HCT116 (cell line): ENCODE measurements around the gene PDSS1. TPM values are rescaled to one million over a fixed set of nuclear protein-coding genes. Genes with fewer than 3 reads are reported as not detected.

Experiments used
- ATAC-seq: fragments of 200-7000 bp; cut with Tn5 transposase; 2 replicates; pipeline ENCODE4 v1.9.1; 2020; ENCODE audit warnings: mild to moderate bottlenecking, moderate library complexity
- BruUV-seq: library from RNA; stranded (reverse); fragments of 400-500 nt; replicated peaks from 2 replicates; lab custom pipeline; 2021; lab: Mats Ljungman, UMichigan
- CTCF ChIA-PET: fragments of 300-600 bp; sonication (Branson Sonifier 250); formaldehyde crosslinking; loops from one replicate; lab custom pipeline; 2021; ENCODE audit warnings: antibody characterized with exemption; lab: Charles Lee
- POLR2A ChIA-PET: fragments of 300-600, 350-600 bp; sonication (Branson Sonifier 250); formaldehyde crosslinking; loops from one replicate; lab custom pipeline; 2021; ENCODE audit warnings: antibody characterized with exemption; lab: Charles Lee
- RAD21 ChIA-PET, 2 experiments: fragments of 300-600 bp; sonication (Branson Sonifier 250); formaldehyde crosslinking; loops; one replicate each; lab custom pipeline; 2023; ENCODE audit warnings: low total read pairs in 2 of 2; ENCODE audit not compliant: uncharacterized antibody in 2 of 2, unreplicated experiment in 2 of 2, low non-redundant PET in 1 of 2; lab: Charles Lee
- DNase-seq: peaks from one replicate; pipeline ENCODE4 v3.0.0-alpha.2; 2010; ENCODE audit warnings: low read depth, low spot score
- H2AFZ ChIP-seq: fragments of 200-600 bp; shearing (Covaris generic), sonication (generic); 2 replicates; pipeline ENCODE4 v1.6.1; 2017; ENCODE audit warnings: low read depth, mixed run types, mixed read lengths, antibody characterized with exemption, low read length; ENCODE audit not compliant: poor library complexity, severe bottlenecking
- H3K27ac ChIP-seq: 2 replicates; pipeline ENCODE4 v1.5.1; 2012; ENCODE audit warnings: low read depth, low read length
- H3K27me3 ChIP-seq: fragments of 200-600 bp; sonication (generic); 2 replicates; pipeline ENCODE4 v1.6.1; 2016; ENCODE audit warnings: mixed run types, low read length, mixed read lengths; ENCODE audit not compliant: insufficient read depth
- H3K36me3 ChIP-seq, 2 experiments: fragments of 200-500 bp in 1 of 2; fragments of 200-600 bp in 1 of 2; sonication (Bioruptor generic) in 1 of 2; sonication (generic) in 1 of 2; 2 replicates each; pipeline versions ENCODE4 v1.5.1 to v1.6.1; 2014 to 2016; ENCODE audit warnings: low read length in 2 of 2, inconsistent platforms in 1 of 2, mixed read lengths in 1 of 2, mixed run types in 1 of 2; ENCODE audit not compliant: insufficient read depth in 2 of 2, control insufficient read depth in 1 of 2
- H3K4me1 ChIP-seq, 2 experiments: fragments of 200-600 bp in 1 of 2; sonication (generic) in 1 of 2; 2 replicates each; pipeline versions ENCODE4 v1.5.1 to v1.6.1; 2012 to 2017; ENCODE audit warnings: low read length in 2 of 2, inconsistent platforms in 1 of 2, mild to moderate bottlenecking in 1 of 2, mixed read lengths in 1 of 2, mixed run types in 1 of 2, moderate library complexity in 1 of 2; ENCODE audit not compliant: insufficient read depth in 2 of 2, control insufficient read depth in 1 of 2
- H3K4me2 ChIP-seq: fragments of 200-600 bp; sonication (generic); 2 replicates; pipeline ENCODE4 v1.6.1; 2017; ENCODE audit warnings: mixed run types, low read length, mixed read lengths
- H3K4me3 ChIP-seq, 2 experiments: fragments of 200-600 bp in 1 of 2; sonication (generic) in 1 of 2; replicated peaks in 1 of 2; 2 replicates each; pipeline ENCODE4 v1.5.1; 2011 to 2016; ENCODE audit warnings: low read length in 2 of 2, control low read depth in 1 of 2, low read depth in 1 of 2, mild to moderate bottlenecking in 1 of 2, mixed read lengths in 1 of 2, mixed run types in 1 of 2
- H3K79me2 ChIP-seq: fragments of 200-600 bp; sonication (generic); 2 replicates; pipeline ENCODE4 v1.6.1; 2017; ENCODE audit warnings: mild to moderate bottlenecking, mixed run types, low read length, moderate library complexity, mixed read lengths; ENCODE audit not compliant: insufficient read depth
- H3K9ac ChIP-seq: fragments of 200-600 bp; sonication (generic); 2 replicates; pipeline ENCODE4 v1.6.1; 2016; ENCODE audit warnings: low read length, mixed read lengths
- H3K9me2 ChIP-seq: fragments of 200-600 bp; sonication (generic), shearing (Covaris generic); 2 replicates; pipeline ENCODE4 v1.6.1; 2017; ENCODE audit warnings: mixed run types, mild to moderate bottlenecking, moderate library complexity; ENCODE audit not compliant: insufficient read depth
- H3K9me3 ChIP-seq, 2 experiments: fragments of 200-500 bp in 1 of 2; fragments of 200-600 bp in 1 of 2; sonication (Bioruptor generic) in 1 of 2; sonication (generic) in 1 of 2; 2 replicates each; pipeline ENCODE4 v1.6.1; 2014 to 2017; ENCODE audit warnings: low read length in 2 of 2, mixed read lengths in 2 of 2, inconsistent platforms in 1 of 2, low read depth in 1 of 2, mild to moderate bottlenecking in 1 of 2, mixed run types in 1 of 2, moderate library complexity in 1 of 2; ENCODE audit not compliant: control insufficient read depth in 1 of 2, insufficient read depth in 1 of 2
- H4K20me1 ChIP-seq: fragments of 200-600 bp; sonication (generic), shearing (Covaris generic); 2 replicates; pipeline ENCODE4 v1.6.1; 2017; ENCODE audit warnings: mixed run types, mild to moderate bottlenecking, moderate library complexity; ENCODE audit not compliant: insufficient read depth
- ATF3 ChIP-seq: IDR thresholded peaks from 2 replicates; pipeline ENCODE4 v1.6.1; 2012
- CTCF ChIP-seq, 3 experiments: fragments of 200-600 bp in 1 of 3; sonication (generic) in 1 of 3; IDR thresholded peaks in 2 of 3; conservative IDR thresholded peaks in 1 of 3; 2 replicates each; pipeline ENCODE4 v1.5.1; 2012 to 2017; ENCODE audit warnings: low read depth in 2 of 3, low read length in 2 of 3, antibody characterized with exemption in 1 of 3, borderline replicate concordance in 1 of 3, control low read depth in 1 of 3, mild to moderate bottlenecking in 1 of 3, mixed read lengths in 1 of 3, mixed run types in 1 of 3, moderate library complexity in 1 of 3; ENCODE audit not compliant: insufficient read depth in 1 of 3
- EZH2 ChIP-seq: fragments of 200-600 bp; sonication (generic); IDR thresholded peaks from 2 replicates; pipeline ENCODE4 v1.6.1; 2017; ENCODE audit warnings: antibody characterized with exemption, mixed run types
- RAD21 ChIP-seq: IDR thresholded peaks from 2 replicates; pipeline ENCODE4 v1.6.1; 2012; ENCODE audit warnings: low read depth, mild to moderate bottlenecking
- SIN3A ChIP-seq: IDR thresholded peaks from 2 replicates; pipeline ENCODE4 v1.6.1; 2012; ENCODE audit warnings: low read depth
- ZBTB33 ChIP-seq: IDR thresholded peaks from 2 replicates; pipeline ENCODE4 v1.6.1; 2011; ENCODE audit warnings: mild to moderate bottlenecking, low read length, moderate library complexity; ENCODE audit not compliant: insufficient replicate concordance; ENCODE audit errors: extremely low read depth
- ZFX ChIP-seq: fragments of 450-650 bp; IDR thresholded peaks from 2 replicates; pipeline ENCODE4 v1.6.1; 2017
- intact Hi-C: fragments of 100-400 bp; cut with micrococcal nuclease; formaldehyde crosslinking; loops from 2 replicates; pipeline ENCODE4 v1.10.0; 2022
- total RNA-seq: library from RNA; stranded (reverse); gene quantifications from one replicate; pipeline ENCODE4 v1.2.1, GENCODE V29; 2021; ENCODE audit not compliant: unreplicated experiment
- TF ChIP-seq, protein P1 (sequence below): IDR thresholded peaks from 2 replicates; pipeline ENCODE4 v1.6.1; 2012; ENCODE audit warnings: low read depth

The PDSS1 gene
- total RNA-seq, 1 experiment from 2014 or later, result 23.5 TPM

DNA sequence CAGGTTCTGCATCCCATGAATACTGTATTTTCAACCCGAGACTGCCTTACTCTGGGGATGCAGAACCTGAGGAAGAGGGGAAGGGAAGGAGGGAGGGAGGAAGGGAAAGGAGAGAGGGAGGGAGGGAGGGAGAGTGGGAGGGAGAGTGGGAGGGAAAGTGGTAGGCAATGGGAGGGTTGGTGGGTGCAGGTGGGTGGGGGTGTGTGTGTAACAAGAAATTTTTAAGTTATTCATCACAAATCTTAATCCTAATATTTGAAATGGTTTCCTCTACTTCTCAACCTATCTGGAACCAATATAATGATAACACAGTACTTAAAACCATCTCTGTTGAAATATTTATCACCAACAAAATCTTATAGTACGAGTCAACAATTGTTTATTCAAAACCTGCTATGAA, 68.0 kb downstream of the PDSS1 start:
- Histone ChIP-seq H3K9me2 (no peaks in the 10 kb centered on the region), H3K4me3 (no peak overlapping the region), H2AFZ (no peak overlapping the region), H3K9me3 (no peaks in the 10 kb centered on the region), H3K4me2 (no peak overlapping the region), H3K27ac (no peak overlapping the region), H3K79me2 (no peaks in the 10 kb centered on the region), H3K9ac (no peak overlapping the region), H3K27me3 (no peaks in the 10 kb centered on the region), H3K36me3 (no peaks in the 10 kb centered on the region), H4K20me1 (no peaks in the 10 kb centered on the region), H3K4me1 (no peaks in the 10 kb centered on the region)
- POLR2A ChIA-PET, result no interaction called here
- TF ChIP-seq ZFX (no peak), EZH2 (no peak), SIN3A (no peak), CTCF (IDR thresholded peaks at IDR 0.05 in 2 of 3, conservative IDR thresholded peaks at IDR 0.05 in 1 of 3; ENCODE audit: borderline replicate concordance in 1 of 3, insufficient read depth in 1 of 3, low read depth in 2 of 3, low read length in 2 of 3) (no peak), RAD21 (no peak), ATF3 (no peak), ZBTB33 (no peak)
- TF ChIP-seq, protein P1, sequence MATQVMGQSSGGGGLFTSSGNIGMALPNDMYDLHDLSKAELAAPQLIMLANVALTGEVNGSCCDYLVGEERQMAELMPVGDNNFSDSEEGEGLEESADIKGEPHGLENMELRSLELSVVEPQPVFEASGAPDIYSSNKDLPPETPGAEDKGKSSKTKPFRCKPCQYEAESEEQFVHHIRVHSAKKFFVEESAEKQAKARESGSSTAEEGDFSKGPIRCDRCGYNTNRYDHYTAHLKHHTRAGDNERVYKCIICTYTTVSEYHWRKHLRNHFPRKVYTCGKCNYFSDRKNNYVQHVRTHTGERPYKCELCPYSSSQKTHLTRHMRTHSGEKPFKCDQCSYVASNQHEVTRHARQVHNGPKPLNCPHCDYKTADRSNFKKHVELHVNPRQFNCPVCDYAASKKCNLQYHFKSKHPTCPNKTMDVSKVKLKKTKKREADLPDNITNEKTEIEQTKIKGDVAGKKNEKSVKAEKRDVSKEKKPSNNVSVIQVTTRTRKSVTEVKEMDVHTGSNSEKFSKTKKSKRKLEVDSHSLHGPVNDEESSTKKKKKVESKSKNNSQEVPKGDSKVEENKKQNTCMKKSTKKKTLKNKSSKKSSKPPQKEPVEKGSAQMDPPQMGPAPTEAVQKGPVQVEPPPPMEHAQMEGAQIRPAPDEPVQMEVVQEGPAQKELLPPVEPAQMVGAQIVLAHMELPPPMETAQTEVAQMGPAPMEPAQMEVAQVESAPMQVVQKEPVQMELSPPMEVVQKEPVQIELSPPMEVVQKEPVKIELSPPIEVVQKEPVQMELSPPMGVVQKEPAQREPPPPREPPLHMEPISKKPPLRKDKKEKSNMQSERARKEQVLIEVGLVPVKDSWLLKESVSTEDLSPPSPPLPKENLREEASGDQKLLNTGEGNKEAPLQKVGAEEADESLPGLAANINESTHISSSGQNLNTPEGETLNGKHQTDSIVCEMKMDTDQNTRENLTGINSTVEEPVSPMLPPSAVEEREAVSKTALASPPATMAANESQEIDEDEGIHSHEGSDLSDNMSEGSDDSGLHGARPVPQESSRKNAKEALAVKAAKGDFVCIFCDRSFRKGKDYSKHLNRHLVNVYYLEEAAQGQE, result no peak
- CTCF ChIA-PET, result no interaction called here
- intact Hi-C loops, result no loop called here
- no peak for ATAC-seq
- no peak for DNase-seq
- RAD21 ChIA-PET, result no interaction called here
- no TSS peak for BruUV-seq
